Liver (tissue), 9 donors: ENCODE data around the gene ASPSCR1. TPM values are rescaled to one million over a fixed set of nuclear protein-coding genes. Genes with fewer than 3 reads are reported as not detected.

Experiments
- DNase-seq: peaks from one replicate; pipeline ENCODE4 v3.0.0-alpha.2; 2017; ENCODE audit warnings: low spot score
- H3K27ac ChIP-seq, 2 donors: one replicate each; pipeline ENCODE4 v1.7.0; 2013; ENCODE audit warnings: inconsistent platforms in 2 of 2, low read length in 2 of 2, control low read depth in 1 of 2, low read depth in 1 of 2, mild to moderate bottlenecking in 1 of 2
- H3K27me3 ChIP-seq, 4 donors: one replicate each; pipeline versions ENCODE4 v1.6.1 to v1.7.0; 2013; ENCODE audit warnings: low read length in 3 of 4, inconsistent platforms in 1 of 4, mild to moderate bottlenecking in 1 of 4, moderate library complexity in 1 of 4; ENCODE audit not compliant: control insufficient read depth in 4 of 4, insufficient read depth in 4 of 4
- H3K36me3 ChIP-seq, 4 donors: one replicate each; pipeline versions ENCODE4 v1.6.1 to v1.7.0; 2013; ENCODE audit warnings: low read length in 3 of 4, mild to moderate bottlenecking in 3 of 4, low read depth in 1 of 4, moderate library complexity in 1 of 4; ENCODE audit not compliant: control insufficient read depth in 4 of 4, insufficient read depth in 3 of 4
- H3K4me1 ChIP-seq, 4 donors: one replicate each; pipeline versions ENCODE4 v1.6.1 to v1.7.0; 2013; ENCODE audit warnings: low read length in 3 of 4, mild to moderate bottlenecking in 3 of 4, moderate library complexity in 1 of 4; ENCODE audit not compliant: control insufficient read depth in 4 of 4, insufficient read depth in 4 of 4
- H3K4me3 ChIP-seq, 3 donors: one replicate each; pipeline versions ENCODE4 v1.6.1 to v1.7.0; 2013; ENCODE audit warnings: low read length in 3 of 3, control low read depth in 1 of 3, low read depth in 1 of 3, mild to moderate bottlenecking in 1 of 3
- H3K9ac ChIP-seq, 2 donors: one replicate each; pipeline ENCODE4 v1.7.0; 2013; ENCODE audit warnings: low read length in 2 of 2, mild to moderate bottlenecking in 2 of 2, moderate library complexity in 2 of 2, control low read depth in 1 of 2, low read depth in 1 of 2
- H3K9me3 ChIP-seq, 4 donors: one replicate each; pipeline versions ENCODE4 v1.6.1 to v1.7.0; 2013; ENCODE audit warnings: low read length in 3 of 4; ENCODE audit not compliant: control insufficient read depth in 4 of 4
- CTCF ChIP-seq: fragments of 150-350 bp; IDR thresholded peaks from 2 replicates; pipeline ENCODE4 v1.5.1; 2017; ENCODE audit warnings: improper control_type of control experiment, low read depth, low read length; ENCODE audit not compliant: missing input control
- FOXA1 ChIP-seq: IDR thresholded peaks from 2 replicates; pipeline ENCODE4 v1.6.1; 2016; ENCODE audit warnings: antibody characterized with exemption
- FOXA2 ChIP-seq: IDR thresholded peaks from 2 replicates; pipeline ENCODE4 v1.6.1; 2016; ENCODE audit warnings: antibody characterized with exemption
- GABPA ChIP-seq, 2 donors: IDR thresholded peaks in 1 of 2; conservative IDR thresholded peaks in 1 of 2; 2 replicates each; pipeline ENCODE4 v1.6.1; 2016; ENCODE audit warnings: antibody characterized with exemption in 2 of 2, mild to moderate bottlenecking in 1 of 2, moderate library complexity in 1 of 2
- HNF4A ChIP-seq, 2 donors: conservative IDR thresholded peaks; 2 replicates each; pipeline ENCODE4 v1.6.1; 2016; ENCODE audit warnings: antibody characterized with exemption in 2 of 2, mild to moderate bottlenecking in 2 of 2
- JUND ChIP-seq, 2 donors: IDR thresholded peaks; 2 replicates each; pipeline ENCODE4 v1.6.1; 2016; ENCODE audit warnings: antibody characterized with exemption in 2 of 2
- NR2F2 ChIP-seq: IDR thresholded peaks from 2 replicates; pipeline ENCODE4 v1.6.1; 2016; ENCODE audit warnings: antibody characterized with exemption
- RAD21 ChIP-seq, 2 donors: IDR thresholded peaks; 2 replicates each; pipeline ENCODE4 v1.6.1; 2016; ENCODE audit warnings: antibody characterized with exemption in 2 of 2, mild to moderate bottlenecking in 2 of 2
- RXRA ChIP-seq, 2 donors: IDR thresholded peaks; 2 replicates each; pipeline ENCODE4 v1.6.1; 2017 to 2018; ENCODE audit warnings: antibody characterized with exemption in 2 of 2, mild to moderate bottlenecking in 1 of 2
- SP1 ChIP-seq: IDR thresholded peaks from 2 replicates; pipeline ENCODE4 v1.6.1; 2018; ENCODE audit warnings: antibody characterized with exemption, mild to moderate bottlenecking
- TAF1 ChIP-seq: conservative IDR thresholded peaks from 2 replicates; pipeline ENCODE4 v1.6.1; 2016; ENCODE audit warnings: antibody characterized with exemption, mild to moderate bottlenecking
- YY1 ChIP-seq: IDR thresholded peaks from 2 replicates; pipeline ENCODE4 v1.6.1; 2016; ENCODE audit warnings: antibody characterized with exemption, mild to moderate bottlenecking
- WGBS: extraction: QIAGEN DNeasy Blood & Tissue Kit; methylation state at CpG from one replicate; pipeline ENCODE4 v1.1.7; 2013; 5-methylcytosine and 5-hydroxymethylcytosine counted together
- polyA plus RNA-seq, 2 donors: library from polyadenylated mRNA; stranded (reverse) in 1 of 2; unstranded in 1 of 2; fragments of 200-250 nt in 1 of 2; fragments of >200 nt in 1 of 2; fragmentation: Nextera tagmentation in 1 of 2; extraction: Ambion mirVana in 1 of 2; gene quantifications; one replicate each; pipeline versions ENCODE4 v1.2.1 to v1.2.3, GENCODE V29; 2013 to 2015
- total RNA-seq, 2 donors: library from RNA; depleted of rRNA; stranded (reverse); fragments of >200 nt; gene quantifications; one replicate each; pipeline ENCODE4 v1.2.3, GENCODE V29; 2014
- TF ChIP-seq, protein P1 (sequence below): IDR thresholded peaks from 2 replicates; pipeline ENCODE4 v1.6.1; 2016; ENCODE audit warnings: antibody characterized with exemption, mild to moderate bottlenecking
- TF ChIP-seq, protein P2 (sequence below): IDR thresholded peaks from 2 replicates; pipeline ENCODE4 v1.6.1; 2016; ENCODE audit warnings: antibody characterized with exemption
- TF ChIP-seq, protein P3 (sequence below): IDR thresholded peaks from 2 replicates; pipeline ENCODE4 v1.6.1; 2016; ENCODE audit warnings: antibody characterized with exemption
- TF ChIP-seq, protein P4 (sequence below): IDR thresholded peaks from 2 replicates; pipeline ENCODE4 v1.6.1; 2016; ENCODE audit warnings: antibody characterized with exemption
- donor health status: healthy.
- donor health status: healthy.
- donor health status: healthy.
- donor health status: healthy.
- donor health status: healthy.

The ASPSCR1 gene
- total and polyA plus RNA-seq, 4 donors = 17.8 to 26.2 (median 20.4) TPM

DNA sequence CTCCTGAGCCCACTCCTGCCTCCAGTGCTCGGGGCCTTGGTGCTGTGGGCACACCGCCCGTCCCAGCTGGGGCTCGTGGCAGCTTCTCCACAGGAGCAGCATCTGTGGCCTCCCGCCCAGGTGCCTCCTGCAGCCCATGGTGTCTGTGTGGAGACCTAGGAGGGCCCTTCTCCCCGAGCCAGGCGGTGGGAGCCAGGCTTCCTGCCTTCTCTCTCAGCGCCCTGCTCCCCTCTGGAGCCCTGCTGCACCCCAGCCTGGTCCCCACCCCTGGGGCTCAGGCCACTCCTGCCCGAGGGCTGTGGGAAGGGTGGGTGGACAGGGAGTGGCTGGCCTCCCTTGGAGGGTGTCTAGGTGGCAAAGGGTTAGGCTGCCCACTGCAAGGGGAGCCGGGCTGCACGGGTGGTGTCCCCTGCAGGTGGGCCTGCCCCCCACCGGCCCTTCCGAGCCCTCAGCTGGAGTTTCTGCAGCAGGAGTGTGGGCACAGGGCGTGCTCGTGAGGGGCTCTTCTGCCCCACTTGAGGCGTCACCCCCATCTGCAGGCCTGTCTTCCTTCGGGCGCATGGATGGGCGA is 34.3 kb downstream of the ASPSCR1 start (continued):
- TF ChIP-seq, protein P1, sequence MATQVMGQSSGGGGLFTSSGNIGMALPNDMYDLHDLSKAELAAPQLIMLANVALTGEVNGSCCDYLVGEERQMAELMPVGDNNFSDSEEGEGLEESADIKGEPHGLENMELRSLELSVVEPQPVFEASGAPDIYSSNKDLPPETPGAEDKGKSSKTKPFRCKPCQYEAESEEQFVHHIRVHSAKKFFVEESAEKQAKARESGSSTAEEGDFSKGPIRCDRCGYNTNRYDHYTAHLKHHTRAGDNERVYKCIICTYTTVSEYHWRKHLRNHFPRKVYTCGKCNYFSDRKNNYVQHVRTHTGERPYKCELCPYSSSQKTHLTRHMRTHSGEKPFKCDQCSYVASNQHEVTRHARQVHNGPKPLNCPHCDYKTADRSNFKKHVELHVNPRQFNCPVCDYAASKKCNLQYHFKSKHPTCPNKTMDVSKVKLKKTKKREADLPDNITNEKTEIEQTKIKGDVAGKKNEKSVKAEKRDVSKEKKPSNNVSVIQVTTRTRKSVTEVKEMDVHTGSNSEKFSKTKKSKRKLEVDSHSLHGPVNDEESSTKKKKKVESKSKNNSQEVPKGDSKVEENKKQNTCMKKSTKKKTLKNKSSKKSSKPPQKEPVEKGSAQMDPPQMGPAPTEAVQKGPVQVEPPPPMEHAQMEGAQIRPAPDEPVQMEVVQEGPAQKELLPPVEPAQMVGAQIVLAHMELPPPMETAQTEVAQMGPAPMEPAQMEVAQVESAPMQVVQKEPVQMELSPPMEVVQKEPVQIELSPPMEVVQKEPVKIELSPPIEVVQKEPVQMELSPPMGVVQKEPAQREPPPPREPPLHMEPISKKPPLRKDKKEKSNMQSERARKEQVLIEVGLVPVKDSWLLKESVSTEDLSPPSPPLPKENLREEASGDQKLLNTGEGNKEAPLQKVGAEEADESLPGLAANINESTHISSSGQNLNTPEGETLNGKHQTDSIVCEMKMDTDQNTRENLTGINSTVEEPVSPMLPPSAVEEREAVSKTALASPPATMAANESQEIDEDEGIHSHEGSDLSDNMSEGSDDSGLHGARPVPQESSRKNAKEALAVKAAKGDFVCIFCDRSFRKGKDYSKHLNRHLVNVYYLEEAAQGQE = no peak
- TF ChIP-seq TAF1 (no peak), FOXA1 (no peak)
- TF ChIP-seq, protein P2, sequence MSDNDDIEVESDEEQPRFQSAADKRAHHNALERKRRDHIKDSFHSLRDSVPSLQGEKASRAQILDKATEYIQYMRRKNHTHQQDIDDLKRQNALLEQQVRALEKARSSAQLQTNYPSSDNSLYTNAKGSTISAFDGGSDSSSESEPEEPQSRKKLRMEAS = no peak

GRCh38 chr17:82012261-82012639 is 34.8 kb downstream of the ASPSCR1 start:
- Histone ChIP-seq H3K9me3 (no peaks in the 10 kb centered on the region), H3K36me3 (peaks cover 0 to 9% (median 3%) of the 10 kb centered on the region in 4 donors), H3K4me1 (no peaks in the 10 kb centered on the region), H3K4me3 (no peak overlapping the region), H3K9ac (no peak overlapping the region), H3K27ac (no peak overlapping the region), H3K27me3 (no peaks in the 10 kb centered on the region)
- TF ChIP-seq HNF4A (conservative IDR thresholded peaks at IDR 0.05) (no peak), NR2F2 (no peak), YY1 (no peak), CTCF (no peak), SP1 (no peak), JUND (IDR thresholded peaks at IDR 0.05) (no peak), RXRA (IDR thresholded peaks at IDR 0.05) (no peak), TAF1 (no peak), GABPA (IDR thresholded peaks at IDR 0.05 in 1 of 2, conservative IDR thresholded peaks at IDR 0.05 in 1 of 2) (no peak), FOXA2 (no peak), RAD21 (IDR thresholded peaks at IDR 0.05) (no peak)
- TF ChIP-seq, protein P2 = no peak
- TF ChIP-seq, protein P3, sequence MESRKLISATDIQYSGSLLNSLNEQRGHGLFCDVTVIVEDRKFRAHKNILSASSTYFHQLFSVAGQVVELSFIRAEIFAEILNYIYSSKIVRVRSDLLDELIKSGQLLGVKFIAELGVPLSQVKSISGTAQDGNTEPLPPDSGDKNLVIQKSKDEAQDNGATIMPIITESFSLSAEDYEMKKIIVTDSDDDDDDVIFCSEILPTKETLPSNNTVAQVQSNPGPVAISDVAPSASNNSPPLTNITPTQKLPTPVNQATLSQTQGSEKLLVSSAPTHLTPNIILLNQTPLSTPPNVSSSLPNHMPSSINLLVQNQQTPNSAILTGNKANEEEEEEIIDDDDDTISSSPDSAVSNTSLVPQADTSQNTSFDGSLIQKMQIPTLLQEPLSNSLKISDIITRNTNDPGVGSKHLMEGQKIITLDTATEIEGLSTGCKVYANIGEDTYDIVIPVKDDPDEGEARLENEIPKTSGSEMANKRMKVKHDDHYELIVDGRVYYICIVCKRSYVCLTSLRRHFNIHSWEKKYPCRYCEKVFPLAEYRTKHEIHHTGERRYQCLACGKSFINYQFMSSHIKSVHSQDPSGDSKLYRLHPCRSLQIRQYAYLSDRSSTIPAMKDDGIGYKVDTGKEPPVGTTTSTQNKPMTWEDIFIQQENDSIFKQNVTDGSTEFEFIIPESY = no peak
- TF ChIP-seq, protein P1 = no peak
- TF ChIP-seq, protein P4, sequence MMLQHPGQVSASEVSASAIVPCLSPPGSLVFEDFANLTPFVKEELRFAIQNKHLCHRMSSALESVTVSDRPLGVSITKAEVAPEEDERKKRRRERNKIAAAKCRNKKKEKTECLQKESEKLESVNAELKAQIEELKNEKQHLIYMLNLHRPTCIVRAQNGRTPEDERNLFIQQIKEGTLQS = no peak
- 89% methylated on average over 20 of the region's 20 CpGs for WGBS
- no peak for DNase-seq
